Limb (tissue), 2 donors: ENCODE measurements around the gene ADCY4.
"Not testable (repeated sequence)": the region's sequence is repeated elsewhere in the genome, so short reads cannot be mapped to it uniquely, and the experiment has no call there.

Source experiments
- DNase-seq, 2 donors: peaks; one replicate each; pipeline ENCODE4 v3.0.0-alpha.2; 2016; ENCODE audit errors: extremely low spot score in 2 of 2

The ADCY4 gene

DNA sequence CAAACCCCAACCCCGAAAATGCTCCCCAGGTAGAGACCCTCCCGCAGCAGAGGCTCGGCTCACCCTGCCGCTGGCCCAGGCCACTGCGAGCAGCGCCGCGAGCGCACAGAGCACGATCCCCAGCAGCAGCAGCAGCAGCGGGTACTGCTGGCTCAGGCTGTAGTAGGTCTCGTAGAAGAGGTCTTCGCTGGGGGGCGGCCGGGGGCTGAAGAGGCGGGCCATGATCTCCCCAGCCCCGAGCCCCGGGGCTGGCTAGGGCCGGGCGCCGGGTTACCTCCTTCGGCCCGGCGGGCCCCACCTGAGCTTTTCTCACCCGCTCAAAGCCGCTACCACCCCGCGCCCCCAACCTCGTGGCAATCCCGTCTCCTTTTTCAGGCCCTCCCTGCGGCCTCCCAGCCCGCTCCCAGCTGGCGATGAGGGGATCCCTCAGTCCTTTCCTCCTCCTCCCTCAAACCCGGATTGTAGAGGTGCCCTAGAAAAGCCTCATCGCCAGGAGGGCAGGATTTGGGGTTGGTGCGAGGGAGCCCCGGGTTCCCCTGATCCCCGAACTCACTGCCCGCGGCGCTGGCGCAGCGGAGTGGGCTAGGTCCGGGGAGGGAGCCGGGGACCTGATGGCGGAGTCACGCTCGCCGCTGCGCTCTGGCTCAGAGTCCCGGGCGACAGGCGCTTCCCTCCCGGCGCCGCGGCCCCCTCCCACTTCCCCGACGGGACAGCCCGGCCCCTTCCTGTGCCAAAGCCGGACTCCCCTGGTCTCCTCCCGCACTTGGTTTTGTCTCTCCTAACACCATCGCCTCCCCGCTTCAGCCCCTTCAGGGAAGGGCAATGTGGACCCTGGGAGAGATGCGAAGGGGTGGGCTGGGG, at the start of gene ADCY4:
ADCY4 (minus strand) TSS at position 641 of the 861 bp plus-strand sequence; CDS start at position 222, 419 bp downstream.
- DNase-seq, result no peak

DNA sequence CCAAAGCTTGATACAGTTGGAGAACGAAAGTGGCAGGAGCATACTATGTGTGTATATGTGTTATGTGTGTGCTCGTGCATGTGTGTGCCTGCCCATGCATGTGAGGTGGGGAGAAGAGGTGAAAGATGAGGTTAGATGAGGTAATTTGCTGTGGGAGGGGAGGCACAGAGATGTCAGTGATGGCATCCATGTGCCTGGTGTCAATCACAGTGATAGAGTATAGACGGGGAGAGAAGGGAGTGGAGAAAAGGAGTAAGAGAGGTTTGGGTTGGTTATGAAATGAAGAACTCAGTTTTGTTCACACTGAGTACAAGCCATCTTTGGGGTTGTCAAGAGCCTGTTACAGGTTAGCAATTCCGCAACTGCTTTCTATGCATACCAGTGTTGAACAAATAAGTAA, 49.3 kb upstream of the ADCY4 start:
- no peak for DNase-seq

DNA sequence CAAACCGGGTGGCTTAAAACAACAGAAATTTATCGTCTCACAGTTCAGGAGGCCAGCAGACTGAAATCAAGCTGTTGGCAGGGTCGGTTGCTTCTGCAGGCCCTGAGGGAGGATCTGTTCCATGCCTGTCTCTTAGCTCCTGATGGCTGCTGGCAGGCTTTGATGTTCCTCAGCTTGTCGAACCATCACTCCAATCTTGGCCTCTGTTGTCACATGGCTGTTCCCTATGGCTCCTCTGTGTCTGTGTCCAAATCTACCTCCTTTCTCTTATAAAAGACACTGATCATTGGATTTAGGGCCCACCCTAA, 47.1 kb upstream of the ADCY4 start:
- DNase-seq, result no peak

DNA sequence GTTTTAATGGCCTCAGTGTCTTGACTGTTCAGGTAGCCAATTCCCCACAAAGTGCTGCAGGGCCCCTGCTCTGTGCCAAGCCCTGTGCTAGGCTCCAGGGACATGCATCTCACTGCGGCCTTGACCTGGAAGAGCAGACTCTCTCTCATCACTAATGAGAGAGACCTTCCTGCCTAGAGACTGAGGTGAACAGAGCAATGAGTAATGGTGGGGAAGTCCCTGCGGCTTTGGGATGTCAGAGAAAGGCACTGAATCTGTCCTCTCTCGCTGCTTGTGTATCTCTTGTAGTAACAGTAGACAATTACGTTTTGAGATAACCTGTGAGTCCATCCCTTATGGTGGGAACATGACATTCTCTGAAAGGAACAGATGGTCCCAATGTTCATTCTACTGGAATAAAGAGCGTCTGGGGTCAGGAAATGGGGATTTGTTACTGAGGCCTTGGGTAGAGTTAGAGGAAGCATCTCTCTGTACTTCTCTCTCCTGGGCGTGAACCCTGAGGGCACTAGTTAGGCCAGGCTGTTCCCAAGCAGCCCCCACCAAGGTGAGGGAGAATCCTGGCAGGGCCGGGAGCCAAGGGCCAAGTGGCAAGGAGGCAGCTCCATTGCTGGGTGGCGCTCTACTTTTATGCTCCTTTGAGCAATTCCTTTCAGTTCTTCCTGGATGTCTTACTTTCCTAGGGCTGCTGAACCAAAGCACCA, 46.6 kb upstream of the ADCY4 start:
- no peak for DNase-seq

DNA sequence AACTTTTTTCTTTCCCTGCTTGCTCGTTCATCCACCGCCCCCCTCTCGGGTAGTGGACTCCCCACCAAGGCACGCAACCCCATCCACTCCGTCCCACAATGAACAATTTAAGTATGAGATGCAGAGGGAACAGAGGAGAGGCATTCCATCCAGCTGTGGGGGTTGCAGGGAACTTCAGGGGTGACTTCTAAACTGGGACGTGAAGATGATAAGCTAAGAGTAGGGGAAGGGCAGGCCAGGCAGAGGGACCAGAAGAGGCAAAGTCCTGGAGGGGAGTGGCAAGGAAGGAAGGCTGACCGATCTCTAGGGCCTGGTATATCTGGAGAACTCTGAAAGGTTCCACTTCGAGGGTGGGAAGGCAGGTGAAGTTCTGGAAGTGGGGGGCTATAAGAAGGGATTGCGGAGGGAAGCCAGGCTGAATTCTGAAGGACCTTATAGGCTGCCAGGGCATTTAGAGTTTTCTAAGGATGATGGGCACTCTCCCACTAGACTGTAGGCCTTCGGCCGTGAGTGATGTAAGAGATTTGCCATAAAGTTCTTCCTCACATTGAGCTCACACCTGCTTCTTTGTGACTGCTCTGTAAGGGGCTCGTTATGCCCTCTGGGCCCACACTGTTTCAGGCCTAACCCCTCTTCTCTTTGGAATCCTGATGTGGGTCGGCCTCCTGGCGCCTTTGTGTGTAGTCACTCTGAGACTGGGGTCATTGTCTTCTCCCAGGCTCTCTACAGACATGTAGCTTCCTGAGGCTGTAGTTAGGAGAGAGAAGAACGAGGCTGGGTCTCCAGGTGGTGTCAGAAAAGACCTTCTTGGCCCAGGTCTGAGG, 45.2 kb upstream of the ADCY4 start:
- no peak for DNase-seq

DNA sequence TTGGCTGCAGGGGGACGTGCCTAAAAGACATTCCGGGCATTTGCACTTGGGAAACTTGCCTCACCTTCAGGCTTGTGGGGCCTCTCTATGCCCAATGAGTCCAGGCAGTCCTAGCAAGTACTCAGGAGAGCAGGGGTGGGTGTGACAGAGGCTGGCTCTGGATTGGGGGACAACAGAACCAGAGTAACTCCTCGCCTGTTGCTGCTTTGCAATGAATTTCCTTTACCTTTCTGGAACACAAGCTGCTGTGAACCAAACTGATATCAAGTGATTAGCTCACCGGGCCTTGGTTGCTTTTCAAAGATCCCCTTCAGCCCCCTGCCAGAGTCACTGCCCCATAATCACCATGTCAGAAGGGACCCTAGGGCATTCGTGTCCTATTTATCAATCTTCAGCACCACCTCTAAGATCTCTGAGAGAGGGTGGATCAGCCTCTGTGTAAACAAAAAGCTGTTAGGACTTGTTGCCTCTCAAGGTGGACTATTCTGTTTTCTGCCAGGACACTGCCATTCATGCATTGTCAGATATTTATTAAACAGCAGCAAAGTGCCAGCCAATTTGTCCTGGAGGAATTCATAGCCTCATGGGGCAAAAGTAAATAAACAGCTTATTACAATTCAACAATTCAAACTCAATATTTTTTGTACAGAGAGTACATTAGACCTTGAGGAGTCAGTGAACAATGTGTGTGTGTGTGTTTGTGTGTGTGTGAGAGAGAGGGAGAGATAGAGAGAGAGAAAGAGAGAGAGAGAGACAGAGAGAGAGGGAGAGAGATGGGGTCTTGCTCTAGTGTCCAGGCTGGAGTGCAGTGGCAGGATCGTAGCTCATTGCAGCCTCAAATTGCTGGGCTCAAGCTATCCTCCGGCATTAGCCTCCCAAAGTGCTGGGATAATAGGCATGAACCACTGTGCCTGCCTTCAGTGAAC, 44.4 kb upstream of the ADCY4 start:
- no peak for DNase-seq

DNA sequence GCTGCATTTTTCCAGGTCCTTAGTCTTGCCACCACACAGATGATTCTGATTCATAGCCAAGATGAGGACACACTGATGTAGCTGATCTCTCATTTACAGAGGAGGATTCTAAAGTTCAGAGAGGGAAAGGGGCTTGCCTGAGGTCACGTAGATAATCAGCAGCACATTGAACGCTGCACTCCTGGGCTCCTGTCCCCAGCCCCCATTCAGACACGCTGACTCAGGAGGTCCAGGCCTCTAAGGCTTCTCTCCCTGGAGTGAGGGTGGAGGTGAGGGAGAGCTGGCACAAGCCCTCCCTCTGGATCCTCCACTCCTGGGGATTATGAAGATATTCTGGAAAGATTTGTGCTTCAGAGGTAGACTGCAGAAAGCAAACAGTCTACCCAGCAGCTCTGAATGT, 43.5 kb upstream of the ADCY4 start:
- DNase-seq, result no peak

DNA sequence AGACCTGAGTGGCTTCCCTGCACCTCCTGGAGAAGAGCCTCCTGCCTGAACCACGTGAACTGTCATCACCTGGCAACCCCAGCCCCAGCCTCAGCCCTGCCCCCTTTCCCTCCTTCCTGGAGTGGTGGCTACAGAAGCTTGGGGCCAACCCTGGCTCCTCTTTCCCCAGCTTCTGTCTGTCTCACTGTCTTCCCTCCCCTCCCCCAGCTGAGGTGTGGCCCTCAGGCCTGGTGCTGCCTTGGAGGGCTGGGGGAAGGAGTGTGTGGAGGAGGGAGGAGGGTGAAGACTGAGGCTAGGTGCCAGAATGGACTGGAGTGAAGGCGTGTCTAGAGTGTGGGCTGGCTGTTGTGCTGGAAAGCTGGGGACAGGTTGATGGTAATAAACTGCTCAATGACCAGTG, 42.8 kb upstream of the ADCY4 start:
- DNase-seq, result no peak

DNA sequence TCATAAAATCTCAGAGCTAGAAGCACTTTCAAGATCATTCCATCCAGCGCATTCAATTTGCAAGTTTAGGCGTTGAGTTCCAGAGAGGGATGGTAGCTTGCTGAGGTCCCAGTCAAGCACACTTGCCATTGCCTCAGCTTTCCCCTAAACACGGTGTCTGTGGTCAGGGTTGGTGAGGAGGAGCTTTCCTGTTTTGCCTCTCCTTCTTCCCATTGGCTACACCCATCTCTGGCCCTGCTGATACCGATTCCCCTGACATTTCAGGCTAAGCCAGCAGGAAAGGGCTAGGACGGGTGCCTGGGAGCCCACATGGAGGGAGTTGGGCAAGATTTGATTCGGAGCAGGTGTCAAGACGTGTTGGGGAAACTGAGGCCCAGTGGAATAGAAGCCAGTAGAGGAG, 42.3 kb upstream of the ADCY4 start:
- DNase-seq, result no peak

DNA sequence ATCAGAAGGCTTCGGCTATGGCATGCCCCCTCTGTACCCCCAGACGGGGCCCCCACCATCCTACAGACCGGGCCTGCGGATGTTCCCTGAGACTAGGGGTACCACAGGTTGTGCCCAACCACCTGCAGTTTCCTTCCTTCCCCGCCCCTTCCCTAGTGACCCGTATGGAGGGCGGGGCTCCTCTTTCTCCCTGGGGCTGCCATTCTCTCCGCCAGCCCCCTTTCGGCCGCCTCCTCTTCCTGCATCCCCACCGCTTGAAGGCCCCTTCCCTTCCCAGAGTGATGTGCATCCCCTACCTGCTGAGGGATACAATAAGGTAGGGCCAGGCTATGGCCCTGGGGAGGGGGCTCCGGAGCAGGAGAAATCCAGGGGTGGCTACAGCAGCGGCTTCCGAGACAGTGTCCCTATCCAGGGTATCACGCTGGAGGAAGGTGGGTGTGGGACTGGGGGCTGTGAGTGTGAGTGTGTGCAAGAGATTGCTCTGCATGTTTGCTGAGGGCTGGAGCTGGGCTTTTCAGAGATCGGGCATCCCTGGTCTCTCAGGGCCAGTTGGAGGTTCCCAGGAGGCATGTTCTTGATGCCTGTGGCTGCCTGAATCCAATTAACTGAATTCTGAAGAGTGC, 41.7 kb upstream of the ADCY4 start:
- no peak for DNase-seq

DNA sequence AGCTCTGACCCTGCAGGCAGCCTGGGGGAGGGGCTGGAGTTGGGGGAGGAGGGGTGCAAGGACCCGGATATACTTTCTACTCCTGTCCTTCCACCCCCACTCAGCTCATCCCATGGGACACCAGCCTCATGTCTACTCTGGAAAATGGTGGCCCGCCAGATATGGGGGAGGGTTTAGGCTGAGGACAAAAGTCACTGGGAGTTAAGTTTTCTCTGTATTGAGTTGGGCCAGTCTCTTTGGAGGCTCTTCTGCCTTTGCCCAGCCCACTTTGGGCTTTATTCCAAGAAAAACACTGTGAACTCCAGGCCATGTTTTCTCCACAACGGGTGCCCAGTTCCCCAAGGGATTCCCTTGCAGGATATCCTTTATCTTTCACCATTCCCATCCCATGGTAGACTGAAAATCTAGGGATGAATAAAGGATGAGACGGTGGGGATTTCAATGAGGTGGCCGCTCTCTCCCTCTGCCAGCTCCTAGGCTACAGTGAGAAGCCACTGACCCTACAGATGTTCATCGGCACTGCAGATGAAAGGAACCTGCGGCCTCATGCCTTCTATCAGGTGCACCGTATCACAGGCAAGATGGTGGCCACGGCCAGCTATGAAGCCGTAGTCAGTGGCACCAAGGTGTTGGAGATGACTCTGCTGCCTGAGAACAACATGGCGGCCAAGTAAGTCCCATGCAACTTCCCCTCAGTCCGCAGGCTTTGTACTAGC, 38.0 kb upstream of the ADCY4 start:
- DNase-seq, result no peak

DNA sequence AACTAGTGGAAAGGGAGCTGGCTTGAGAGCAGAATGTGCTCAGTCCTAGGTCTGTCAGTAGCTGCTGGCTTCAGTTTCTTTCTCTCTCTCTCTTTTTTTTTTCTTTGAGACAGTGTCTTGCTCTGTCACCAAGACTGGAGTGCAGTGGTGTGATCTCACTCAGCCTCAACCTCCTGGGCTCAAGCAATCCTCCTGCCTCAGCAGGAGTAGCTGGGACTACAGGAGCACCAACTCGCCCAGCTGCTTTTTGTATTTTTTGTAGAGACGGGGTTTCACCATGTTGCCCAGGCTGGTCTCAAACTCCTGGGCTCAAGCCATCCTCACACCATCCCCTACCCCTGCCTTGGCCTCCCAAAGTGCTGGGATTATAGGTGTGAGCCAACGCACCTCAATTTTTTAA, 36.7 kb upstream of the ADCY4 start:
- not testable (repeated sequence) for DNase-seq

DNA sequence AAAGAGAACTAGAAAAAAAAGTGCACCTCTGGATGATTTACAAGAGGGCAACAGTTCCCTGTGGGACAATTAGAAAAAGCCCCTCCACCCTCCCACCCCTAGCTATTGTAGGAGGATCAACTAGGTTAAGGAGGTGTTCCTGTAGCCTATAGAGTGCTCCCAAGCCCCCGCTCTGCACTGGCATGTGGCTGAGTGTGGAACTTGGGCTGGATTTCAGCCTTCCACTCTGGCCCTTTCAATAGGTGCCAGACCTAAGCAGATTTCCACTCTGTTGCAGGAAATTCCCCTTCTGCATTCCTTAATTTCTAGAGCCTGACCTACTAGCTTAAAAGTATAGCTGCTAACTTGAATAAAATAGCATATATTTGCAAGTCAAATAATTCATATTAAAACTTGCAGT, 35.9 kb upstream of the ADCY4 start:
- no peak for DNase-seq

DNA sequence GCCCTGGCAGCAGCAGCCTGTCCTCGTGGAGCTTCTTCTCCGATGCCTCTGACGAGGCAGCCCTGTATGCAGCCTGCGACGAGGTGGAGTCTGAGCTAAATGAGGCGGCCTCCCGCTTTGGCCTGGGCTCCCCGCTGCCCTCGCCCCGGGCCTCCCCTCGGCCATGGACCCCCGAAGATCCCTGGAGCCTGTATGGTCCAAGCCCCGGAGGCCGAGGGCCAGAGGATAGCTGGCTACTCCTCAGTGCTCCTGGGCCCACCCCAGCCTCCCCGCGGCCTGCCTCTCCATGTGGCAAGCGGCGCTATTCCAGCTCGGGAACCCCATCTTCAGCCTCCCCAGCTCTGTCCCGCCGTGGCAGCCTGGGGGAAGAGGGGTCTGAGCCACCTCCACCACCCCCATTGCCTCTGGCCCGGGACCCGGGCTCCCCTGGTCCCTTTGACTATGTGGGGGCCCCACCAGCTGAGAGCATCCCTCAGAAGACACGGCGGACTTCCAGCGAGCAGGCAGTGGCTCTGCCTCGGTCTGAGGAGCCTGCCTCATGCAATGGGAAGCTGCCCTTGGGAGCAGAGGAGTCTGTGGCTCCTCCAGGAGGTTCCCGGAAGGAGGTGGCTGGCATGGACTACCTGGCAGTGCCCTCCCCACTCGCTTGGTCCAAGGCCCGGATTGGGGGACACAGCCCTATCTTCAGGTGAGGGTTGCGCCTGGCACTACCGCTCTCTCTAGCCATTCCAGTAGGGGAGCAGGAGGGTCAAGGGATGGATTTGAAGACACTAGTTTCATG, 35.2 kb upstream of the ADCY4 start:
- no peak for DNase-seq

DNA sequence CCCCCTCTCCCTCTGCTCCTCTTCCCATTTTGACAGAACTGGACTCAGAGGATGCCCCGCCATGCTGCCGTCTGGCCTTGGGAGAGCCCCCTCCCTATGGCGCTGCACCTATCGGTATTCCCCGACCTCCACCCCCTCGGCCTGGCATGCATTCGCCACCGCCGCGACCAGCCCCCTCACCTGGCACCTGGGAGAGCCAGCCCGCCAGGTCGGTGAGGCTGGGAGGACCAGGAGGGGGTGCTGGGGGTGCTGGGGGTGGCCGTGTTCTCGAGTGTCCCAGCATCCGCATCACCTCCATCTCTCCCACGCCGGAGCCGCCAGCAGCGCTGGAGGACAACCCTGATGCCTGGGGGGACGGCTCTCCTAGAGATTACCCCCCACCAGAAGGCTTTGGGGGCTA, 34.6 kb upstream of the ADCY4 start:
- peak in 1 of 2 donors; percentile 45 for DNase-seq

DNA sequence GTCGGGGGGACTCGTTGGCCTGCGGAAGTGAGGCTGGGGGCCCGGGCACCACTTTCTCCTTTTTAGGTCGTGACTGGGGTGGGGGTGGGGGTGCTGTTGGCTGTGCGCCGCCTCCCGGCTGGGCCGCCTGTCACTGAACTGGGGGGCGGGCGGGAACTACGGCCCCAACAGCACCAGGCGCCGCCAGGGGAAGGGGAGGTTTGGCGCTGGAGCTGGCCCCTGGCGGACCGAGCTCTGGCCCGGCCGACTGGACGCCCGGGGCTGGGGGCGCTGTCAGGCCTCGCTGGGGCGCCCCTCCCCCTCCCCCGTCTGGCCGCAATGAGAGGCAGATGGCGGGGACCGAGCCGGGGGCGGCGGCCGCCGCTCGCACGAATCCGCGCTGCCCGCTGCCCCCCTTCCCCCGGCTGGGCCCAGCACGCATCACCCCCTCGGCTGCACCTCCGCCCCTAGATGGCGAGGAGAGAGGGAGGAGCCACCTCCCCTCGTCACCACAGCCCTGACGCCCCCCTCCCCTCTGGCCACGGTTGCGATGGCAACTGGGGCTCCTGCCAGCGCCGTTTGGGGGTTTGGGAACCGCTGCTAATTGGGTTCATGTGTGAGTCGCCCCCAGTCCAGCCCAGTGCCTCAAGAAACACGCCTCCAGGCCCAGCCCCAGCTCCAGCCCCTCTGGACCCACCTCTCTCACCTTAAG, 33.8 kb upstream of the ADCY4 start:
- peak; percentile 84 to 92 for DNase-seq

DNA sequence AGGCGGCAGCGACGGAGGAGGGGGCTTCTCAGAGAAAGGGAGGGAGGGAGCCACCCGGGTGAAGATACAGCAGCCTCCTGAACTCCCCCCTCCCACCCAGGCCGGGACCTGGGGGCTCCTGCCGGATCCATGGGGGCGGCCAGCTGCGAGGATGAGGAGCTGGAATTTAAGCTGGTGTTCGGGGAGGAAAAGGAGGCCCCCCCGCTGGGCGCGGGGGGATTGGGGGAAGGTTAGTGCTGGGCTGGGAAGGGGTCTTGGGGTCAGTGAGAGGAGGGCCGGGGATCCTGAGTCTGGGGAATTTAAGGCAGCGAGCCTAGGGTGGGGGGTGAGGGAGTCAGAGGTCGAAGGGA, 33.3 kb upstream of the ADCY4 start:
- no peak for DNase-seq

DNA sequence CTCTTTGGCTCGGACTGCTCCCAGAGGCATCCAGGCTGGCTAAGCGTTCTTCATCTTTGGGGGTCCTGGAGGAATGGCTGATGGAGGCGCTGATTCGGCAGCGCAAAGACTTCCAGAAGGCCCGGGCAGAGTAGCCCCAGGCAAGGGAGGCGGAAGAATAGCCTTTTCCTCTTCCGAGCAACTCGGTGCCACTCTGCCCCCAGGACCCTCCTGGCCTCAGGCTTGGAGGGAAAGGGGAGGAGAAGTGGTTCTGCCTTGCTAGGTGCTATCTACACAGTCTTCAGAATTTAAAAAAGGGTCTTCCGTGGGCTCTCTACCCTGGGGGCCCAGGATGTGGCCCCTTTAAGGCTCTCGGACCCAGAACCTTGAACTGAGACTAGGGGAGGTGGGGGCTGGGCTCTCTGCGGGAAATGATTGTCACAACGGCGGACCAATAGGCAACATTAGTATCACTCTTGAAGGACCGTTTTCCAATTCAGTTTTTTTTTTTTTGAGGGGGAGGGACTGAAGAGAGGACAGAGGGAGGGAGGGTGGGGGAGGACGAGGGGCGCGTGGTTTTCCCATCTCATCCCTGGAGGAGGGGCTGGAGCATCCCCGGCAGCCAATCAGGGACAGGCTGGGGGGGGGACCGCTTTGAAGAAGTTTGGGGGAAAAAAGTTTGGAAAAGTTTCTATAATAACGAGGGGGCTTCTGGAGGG, 32.8 kb upstream of the ADCY4 start, which contains the start of gene NFATC4:
NFATC4 (plus strand) TSS at position 671 of the 698 bp plus-strand sequence. CDS start 157 bp downstream, outside the sequence.
- peak; percentile 90 to 92 for DNase-seq
